GM10248 (cell line): ENCODE measurements around the gene WNK4.

ENCODE experiments used
- CTCF ChIA-PET: fragments of 300-600 bp; sonication (Branson Sonifier 250); formaldehyde crosslinking; extraction: SDS; loops from one replicate; lab custom pipeline; 2021; ENCODE audit warnings: antibody characterized with exemption; lab: Yijun Ruan, JAX
- POLR2A ChIA-PET: fragments of 350-650 bp; sonication (Branson Sonifier 250); formaldehyde crosslinking; extraction: SDS; loops from one replicate; lab custom pipeline; 2020; ENCODE audit warnings: antibody characterized with exemption; lab: Yijun Ruan, JAX
- DNase-seq: peaks from one replicate; pipeline ENCODE4 v3.0.0; 2012; ENCODE audit errors: extremely low spot score
- CTCF ChIP-seq: IDR thresholded peaks from 2 replicates; pipeline ENCODE4 v1.5.1; 2012; ENCODE audit warnings: mild to moderate bottlenecking, low read depth; ENCODE audit errors: extremely low read depth, missing control alignments, control extremely low read depth

The WNK4 gene

GRCh38 chr17:42772945-42773289 is 7.5 kb upstream of the WNK4 start:
- TF ChIP-seq CTCF = no peak
- POLR2A ChIA-PET = interaction anchor here (1.1 kb wide), 1 partner anchor 237 kb away, joined by 3 read pairs; the partner anchor contains the start of gene NAGLU
- CTCF ChIA-PET = interaction anchor here (1.1 to 3.6 kb wide), 8 partner anchors 9 to 225 kb away, joined by 3 to 31 read pairs (median 7); partner anchors contain the start of genes BECN1, PSMC3IP, RAMP2 and RPL27
- DNase-seq = no peak

GRCh38 chr17:42773290-42774035 is 6.9 kb upstream of the WNK4 start, which contains the start of gene VPS25:
Gene VPS25 (plus strand): TSS chr17:42773449. CDS start chr17:42773476, 27 bp downstream.
- ChIA-PET POLR2A (interaction anchor here (1.1 kb wide), 2 partner anchors 90 to 237 kb away, joined by 3 read pairs; partner anchors contain the start of gene NAGLU), CTCF (interaction anchor here (1.2 to 3.6 kb wide), 9 partner anchors 10 to 225 kb away, joined by 3 to 31 read pairs (median 4); partner anchors contain the start of genes BECN1, PSMC3IP, RAMP2 and RPL27)
- peak; percentile 88 for DNase-seq

GRCh38 chr17:42774066-42774745 is 6.2 kb upstream of the WNK4 start:
- TF ChIP-seq CTCF = no peak
- CTCF ChIA-PET = interaction anchor here (0.5 to 3.6 kb wide), 8 partner anchors 10 to 196 kb away, joined by 3 to 31 read pairs (median 7); partner anchors contain the start of genes BECN1, PSMC3IP and RAMP2
- POLR2A ChIA-PET = interaction anchor here (1.1 kb wide), 1 partner anchor 91 kb away, joined by 3 read pairs; no protein-coding TSS in a partner anchor
- DNase-seq = no peak

More at GRCh38 chr17:42773290-42774035, 6.9 kb upstream of the WNK4 start, which contains the start of gene VPS25:
- TF ChIP-seq CTCF = no peak

GRCh38 chr17:42775534-42776098 is 4.8 kb upstream of the WNK4 start:
- CTCF ChIA-PET = no interaction called here
- no peak for TF ChIP-seq CTCF
- DNase-seq = no peak
- POLR2A ChIA-PET = no interaction called here

GRCh38 chr17:42778570-42778969 is 1.8 kb upstream of the WNK4 start:
- DNase-seq = no peak
- POLR2A ChIA-PET = no interaction called here
- CTCF ChIA-PET = interaction anchor here (1.1 to 2.1 kb wide), 4 partner anchors 9 to 200 kb away, joined by 3 to 6 read pairs (median 4); partner anchors contain the start of gene RAMP2
- no peak for TF ChIP-seq CTCF
